G401 (cell line): ENCODE results near the gene GPI. TPM values are rescaled to one million over a fixed set of nuclear protein-coding genes. Genes with fewer than 3 reads are reported as not detected.
"Not testable (repeated sequence)": the region's sequence is repeated elsewhere in the genome, so short reads cannot be mapped to it uniquely, and the experiment has no call there.

Source experiments
- DNase-seq: peaks from one replicate; pipeline ENCODE4 v3.0.0-alpha.2; 2015; ENCODE audit warnings: low spot score
- in situ Hi-C: cut with HindIII; loops from 2 replicates; pipeline ENCODE4 v1.10.0; 2016; ENCODE audit warnings: low sequenced_read_pairs, mixed read lengths
- total RNA-seq: library from RNA; depleted of rRNA; stranded (reverse); fragments of >200 nt; shearing (Covaris generic); gene quantifications from 2 replicates; pipeline ENCODE4 v1.2.3, GENCODE V29; 2014

Gene GPI
- total RNA-seq, 1 experiment from 2014 or later: 216 TPM

DNA sequence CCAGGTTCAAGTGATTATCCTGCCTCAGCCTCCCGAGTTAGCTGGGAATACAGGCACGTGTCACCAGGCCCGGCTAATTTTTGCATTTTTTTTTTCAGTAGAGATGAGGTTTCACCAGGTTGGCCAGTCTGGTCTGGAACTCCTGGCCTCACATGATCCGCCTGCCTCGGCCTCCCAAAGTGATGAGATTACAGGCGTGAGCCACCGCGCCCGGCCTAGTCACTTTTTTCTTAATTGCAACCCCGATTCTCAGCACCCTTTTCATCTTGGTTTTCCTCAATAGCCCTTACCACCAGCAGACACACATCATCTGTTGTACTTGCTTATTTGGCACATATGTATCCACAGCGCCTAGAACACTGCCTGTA, 550 bp upstream of the GPI start:
- DNase-seq: no peak
- in situ Hi-C loops: no loop called here

DNA sequence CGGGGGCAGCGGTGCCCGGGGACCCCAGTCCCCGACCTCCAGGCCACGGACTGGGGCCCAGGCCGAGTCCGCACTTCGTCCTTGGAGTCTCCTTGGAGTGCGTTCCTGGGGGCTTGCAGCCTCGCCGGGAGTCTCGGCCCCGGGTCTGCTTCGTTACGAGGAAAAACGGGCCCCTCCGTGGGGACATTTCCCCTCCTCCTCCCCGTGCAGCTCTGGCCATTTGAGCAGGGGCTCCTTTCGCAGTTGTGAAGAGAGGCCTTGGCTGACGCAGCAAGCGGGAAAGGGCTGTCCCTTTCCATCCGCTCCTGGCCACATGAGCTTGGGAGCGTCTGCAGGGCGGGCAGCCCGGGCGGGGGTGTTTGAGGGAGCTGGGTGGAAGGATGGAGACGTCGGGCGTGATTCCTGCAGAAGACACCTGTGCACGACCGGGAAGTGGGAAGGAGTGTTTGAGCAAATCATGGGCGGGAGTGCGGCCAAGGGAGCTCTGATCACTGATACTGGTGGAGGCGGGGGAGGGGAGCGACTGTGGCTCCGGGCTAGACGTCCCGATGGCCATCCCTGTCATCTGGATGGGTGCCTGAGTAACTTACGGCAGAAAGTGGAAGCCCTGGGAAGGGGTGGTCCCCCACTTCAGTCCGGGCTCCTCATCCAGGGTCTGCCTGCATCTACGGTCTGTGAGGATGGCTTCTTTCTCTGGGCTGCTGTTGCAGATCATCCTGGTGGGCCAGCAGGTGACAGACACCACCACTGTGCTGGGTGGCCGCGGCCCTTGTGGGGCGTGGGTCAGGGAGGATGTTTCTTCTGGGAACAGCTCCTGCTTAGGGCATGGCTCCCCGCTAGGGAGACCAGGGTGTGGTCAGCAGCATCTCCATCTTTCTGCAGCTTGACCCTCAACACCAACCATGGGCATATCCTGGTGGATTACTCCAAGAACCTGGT, 736 bp downstream of the GPI start:
- in situ Hi-C loops: no loop called here
- peak; percentile 69 for DNase-seq

- in situ Hi-C loops: no loop called here
- no peak for DNase-seq
Measured at GRCh38 chr19:34366738-34367623, 2.0 kb downstream of the GPI start.

DNA sequence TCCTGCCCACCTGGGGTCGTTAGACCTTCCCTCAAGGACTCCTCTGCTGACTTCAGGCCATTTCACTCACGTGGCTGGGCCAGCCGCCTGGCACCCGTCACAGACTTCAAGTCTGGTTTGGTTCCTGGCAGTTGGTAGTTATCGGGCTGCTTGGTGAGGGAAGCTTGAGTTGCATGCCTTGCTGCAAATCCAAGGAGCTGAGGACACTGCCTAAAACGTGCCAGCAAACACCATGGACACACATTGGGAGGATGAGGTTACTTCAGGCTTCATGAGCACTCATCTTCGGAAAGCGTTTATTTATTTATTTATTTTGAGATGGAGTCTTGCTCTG, 2.6 kb downstream of the GPI start:
- DNase-seq: no peak
- in situ Hi-C loops: no loop called here

GRCh38 chr19:34368338-34368737, 3.3 kb downstream of the GPI start:
- in situ Hi-C loops: no loop called here
- no peak for DNase-seq

- in situ Hi-C loops: not testable (repeated sequence)
Measured at GRCh38 chr19:34369166-34369565, 4.2 kb downstream of the GPI start.

GRCh38 chr19:34370117-34370516, 5.1 kb downstream of the GPI start:
- no peak for DNase-seq
- in situ Hi-C loops: no loop called here

More at GRCh38 chr19:34369166-34369565, 4.2 kb downstream of the GPI start:
- DNase-seq: not testable (repeated sequence)

DNA sequence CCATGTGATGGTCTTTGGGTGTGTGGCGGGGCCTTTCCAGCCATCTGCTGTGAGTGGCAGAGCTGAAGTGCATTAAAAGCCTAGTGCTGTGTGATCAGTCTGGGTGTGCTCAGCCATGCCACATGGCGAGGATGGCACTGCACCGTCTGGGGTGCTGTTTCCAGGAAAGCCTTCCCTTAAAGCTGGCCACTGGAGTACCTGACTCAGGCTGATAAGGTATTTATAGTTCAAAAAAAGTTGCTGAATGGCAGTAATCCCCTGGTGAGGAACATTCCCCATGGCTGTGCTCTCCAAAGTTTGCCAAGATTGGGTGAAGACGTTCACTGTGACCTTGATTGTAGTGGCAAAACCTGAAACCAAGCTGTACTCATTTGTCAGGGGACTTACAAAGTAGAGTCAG, 6.0 kb downstream of the GPI start:
- no peak for DNase-seq
- in situ Hi-C loops: no loop called here

DNA sequence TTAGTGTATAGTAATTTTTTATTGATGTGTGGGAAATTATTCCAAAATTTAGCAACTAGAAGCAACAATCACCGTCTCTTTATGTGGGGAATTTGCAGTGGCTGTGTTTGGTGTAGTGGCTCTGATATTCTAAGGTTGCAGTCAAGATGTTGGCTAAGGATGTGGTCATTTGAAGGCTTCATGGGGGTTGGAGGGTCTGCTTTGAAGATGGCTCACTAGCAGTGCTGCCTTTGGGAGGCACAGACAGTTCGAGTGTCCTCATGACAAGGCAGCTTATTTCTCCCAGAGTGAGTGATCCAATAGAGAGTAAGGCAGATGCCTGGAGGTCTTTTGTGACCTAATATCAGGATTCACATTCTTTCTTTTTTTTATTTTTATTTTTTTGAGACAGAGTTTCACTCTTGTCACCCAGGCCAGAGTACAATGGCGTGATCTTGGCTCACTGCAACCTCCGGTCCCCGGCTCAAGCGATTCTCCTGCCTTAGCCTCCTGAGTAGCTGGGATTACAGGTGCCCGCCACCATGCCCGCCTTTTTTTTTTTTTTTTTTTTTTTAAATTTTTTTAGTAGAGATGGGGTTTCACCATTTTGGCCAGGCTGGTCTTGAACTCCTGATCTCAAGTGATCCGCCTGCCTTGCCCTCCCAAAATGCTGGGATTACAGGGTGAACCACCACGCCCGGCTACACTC, 8.7 kb downstream of the GPI start:
- no peak for DNase-seq
- in situ Hi-C loops: no loop called here

DNA sequence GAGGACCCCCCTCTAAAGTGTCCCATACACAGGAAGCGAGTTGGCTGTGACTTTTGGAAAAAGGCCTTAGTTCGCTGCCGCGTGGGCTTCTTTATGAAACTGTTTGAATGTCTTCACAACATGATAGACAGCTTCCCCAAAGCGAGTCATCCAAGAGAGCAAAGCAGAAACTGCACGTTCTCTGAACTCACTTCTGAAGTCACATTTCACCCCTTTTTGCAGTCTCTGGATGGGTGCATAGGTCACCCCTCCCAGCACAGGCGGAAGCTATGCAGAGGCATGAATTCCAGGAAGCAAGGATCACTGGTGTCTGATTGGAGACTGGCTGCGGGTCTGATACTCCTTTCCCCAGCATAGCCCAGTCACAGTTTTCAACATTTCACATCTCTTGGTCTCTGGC, 10.6 kb downstream of the GPI start:
- in situ Hi-C loops: no loop called here
- DNase-seq: no peak

DNA sequence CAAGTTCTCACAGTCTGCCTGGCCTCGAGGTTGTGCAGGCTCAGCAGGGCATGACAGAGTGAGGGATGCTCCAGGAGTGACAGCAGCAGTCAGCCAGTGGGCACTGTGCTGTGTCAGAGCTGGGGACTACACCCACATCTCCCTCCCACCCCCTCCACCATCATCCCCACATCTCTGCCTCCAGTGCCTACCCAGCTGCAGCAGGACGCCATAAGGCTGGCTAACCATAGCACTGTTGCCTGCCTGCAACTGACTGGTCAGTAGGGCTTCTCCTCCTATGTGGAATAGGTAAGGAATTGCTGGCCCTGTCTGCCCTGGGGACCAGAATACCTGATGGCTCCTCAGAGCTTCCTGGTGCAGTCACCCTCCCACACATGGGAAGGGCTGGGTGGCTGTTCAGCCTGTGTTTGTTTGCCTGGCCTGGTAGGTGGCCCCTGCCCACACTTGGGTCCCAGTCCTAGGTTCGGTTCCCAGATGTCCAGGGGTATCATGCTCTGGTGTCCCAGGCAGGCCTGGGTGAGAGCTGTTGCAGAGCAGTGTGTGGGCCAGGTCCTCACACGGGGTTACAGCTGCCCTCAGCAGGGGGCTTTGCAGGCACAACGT, 15.7 kb downstream of the GPI start:
- in situ Hi-C loops: no loop called here

DNA sequence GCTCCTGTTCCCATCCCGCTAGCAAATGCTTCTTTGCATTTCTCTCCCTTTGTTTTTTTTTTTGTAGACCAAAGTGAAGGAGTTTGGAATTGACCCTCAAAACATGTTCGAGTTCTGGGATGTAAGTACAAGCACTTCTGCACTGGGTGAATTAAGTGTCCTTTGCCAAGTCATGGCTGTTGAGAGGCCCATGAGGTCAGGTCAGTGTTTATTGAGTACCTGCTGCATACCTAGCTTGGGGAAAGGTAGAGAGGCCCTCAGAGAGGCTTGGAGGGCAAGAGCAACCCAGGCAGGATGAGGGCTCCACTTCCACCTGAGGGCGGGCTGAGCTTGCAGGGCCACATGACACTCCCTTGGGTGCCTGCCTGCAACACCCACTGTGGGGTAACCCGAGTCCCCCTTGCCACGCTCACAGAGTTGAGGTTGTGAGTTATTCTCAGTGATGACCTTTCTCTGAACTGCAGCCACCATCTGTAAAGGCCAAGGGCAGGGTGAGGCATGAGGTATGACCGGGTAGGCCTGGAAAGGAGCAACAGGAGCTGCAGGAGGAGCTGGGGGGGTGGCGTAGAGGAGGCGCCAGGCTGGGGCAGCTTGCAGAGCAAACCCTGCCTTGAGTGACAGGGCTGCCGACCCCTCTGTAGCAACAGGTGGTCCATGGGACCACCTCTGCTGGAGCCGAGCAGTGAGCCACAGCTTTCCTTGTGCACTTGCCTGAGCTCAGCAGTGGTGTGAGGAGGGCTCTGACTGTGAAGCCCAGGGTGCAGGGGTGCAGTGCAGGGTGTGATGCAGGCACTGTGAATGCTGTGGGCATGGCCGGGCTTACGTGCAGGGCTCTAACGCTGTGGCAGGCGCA, 16.6 kb downstream of the GPI start:
- no peak for DNase-seq
- in situ Hi-C loops: no loop called here

More for the DNA sequence above, 15.7 kb downstream of the GPI start:
- no peak for DNase-seq

- no peak for DNase-seq
- in situ Hi-C loops: no loop called here
Measured at GRCh38 chr19:34382471-34382870, 17.5 kb downstream of the GPI start.

- in situ Hi-C loops: no loop called here
- DNase-seq: no peak
Measured at GRCh38 chr19:34383599-34383998, 18.6 kb downstream of the GPI start.

- in situ Hi-C loops: no loop called here
- DNase-seq: no peak
Measured at GRCh38 chr19:34386645-34387445, 21.8 kb downstream of the GPI start.

DNA sequence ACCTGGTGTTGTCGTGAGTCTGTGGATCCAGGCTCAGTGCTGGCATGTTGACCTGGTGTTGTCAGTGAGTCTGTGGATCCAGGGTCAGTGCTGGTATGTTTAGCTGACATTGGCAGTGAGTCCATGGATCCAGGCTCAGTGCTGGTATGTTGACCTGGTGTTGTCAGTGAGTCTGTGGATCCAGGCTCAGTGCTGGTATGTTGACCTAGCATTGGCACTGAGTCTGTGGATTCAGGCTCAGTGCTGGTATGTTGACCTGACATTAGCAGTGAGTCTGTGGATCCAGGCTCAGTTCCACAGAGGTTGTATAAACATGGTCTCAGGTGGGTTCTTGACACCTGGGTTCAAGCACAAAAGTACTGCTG, 22.4 kb downstream of the GPI start:
- DNase-seq: no peak
- in situ Hi-C loops: no loop called here

DNA sequence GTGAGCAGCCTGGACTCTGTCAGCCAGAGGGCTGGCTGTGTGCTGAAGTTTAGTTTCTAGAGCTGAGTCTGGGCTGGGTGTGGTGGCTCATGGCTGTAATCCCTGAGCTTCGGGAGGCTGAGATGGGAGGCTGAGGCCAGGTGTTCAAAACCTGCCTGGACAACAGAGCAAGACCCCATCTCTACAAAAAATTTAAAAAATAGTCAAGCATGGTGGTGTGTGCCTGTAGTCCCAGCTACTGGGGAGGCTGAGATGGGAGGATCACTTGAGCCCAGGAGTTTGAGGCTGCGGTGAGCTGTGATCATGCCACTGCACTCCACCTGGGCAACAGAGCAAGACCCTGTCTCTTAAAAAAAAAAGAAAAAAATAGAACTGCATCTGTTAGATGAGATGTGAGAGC, 23.7 kb downstream of the GPI start:
- in situ Hi-C loops, DNase-seq: not testable (repeated sequence)

- in situ Hi-C loops: no loop called here
- DNase-seq: no peak
Measured at GRCh38 chr19:34391813-34392212, 26.8 kb downstream of the GPI start.
